Fibroblast of mammary gland (primary cell): ENCODE data around the gene CLEC1B.
"Not testable (repeated sequence)": the region's sequence is repeated elsewhere in the genome, so short reads cannot be mapped to it uniquely, and the experiment has no call there.

ENCODE experiments used
- DNase-seq: peaks from one replicate; pipeline ENCODE4 v3.0.0-alpha.2; 2010; ENCODE audit warnings: low read depth
- H3K4me3 ChIP-seq: 2 replicates; pipeline ENCODE4 v1.5.1; 2011; ENCODE audit warnings: low read depth, mild to moderate bottlenecking, low read length, moderate library complexity; ENCODE audit not compliant: control insufficient read depth
- CTCF ChIP-seq: conservative IDR thresholded peaks from 2 replicates; pipeline ENCODE4 v1.5.1; 2011; ENCODE audit warnings: low read depth, low read length, inconsistent platforms; ENCODE audit not compliant: control insufficient read depth, insufficient read depth

Gene CLEC1B

GRCh38 chr12:10030446-10030845 is 31.5 kb upstream of the CLEC1B start, which contains the start of gene CLEC9A:
TSS of gene CLEC9A (plus strand) at chr12:10030682. CDS start at chr12:10052688, 22,006 bp downstream.
- TF ChIP-seq CTCF = no peak
- no peak within 1 kb of the TSS for H3K4me3 ChIP-seq
- no peak for DNase-seq

GRCh38 chr12:10027721-10028120 is 28.8 kb upstream of the CLEC1B start:
- DNase-seq = peak; percentile 30
- no peak for TF ChIP-seq CTCF
- H3K4me3 ChIP-seq = no peak overlapping the region

- H3K4me3 ChIP-seq = no peak overlapping the region
- DNase-seq = no peak
- TF ChIP-seq CTCF = no peak
Measured at GRCh38 chr12:10027311-10027710, 28.4 kb upstream of the CLEC1B start.

GRCh38 chr12:10026666-10027065 is 27.7 kb upstream of the CLEC1B start:
- DNase-seq, H3K4me3 ChIP-seq: not testable (repeated sequence)

- no peak overlapping the region for H3K4me3 ChIP-seq
- DNase-seq = no peak
- no peak for TF ChIP-seq CTCF
Measured at GRCh38 chr12:10025236-10025635, 26.3 kb upstream of the CLEC1B start.

GRCh38 chr12:10021342-10021741 is 22.4 kb upstream of the CLEC1B start:
- TF ChIP-seq CTCF = no peak
- no peak overlapping the region for H3K4me3 ChIP-seq
- no peak for DNase-seq

- H3K4me3 ChIP-seq = no peak overlapping the region
- TF ChIP-seq CTCF = no peak
Measured at GRCh38 chr12:10018386-10018785, 19.5 kb upstream of the CLEC1B start.

More at GRCh38 chr12:10018386-10018785, 19.5 kb upstream of the CLEC1B start:
- no peak for DNase-seq
